VCaP (cell line): Measurements from ENCODE around the gene HPS3.
"Not testable (repeated sequence)": the region's sequence is repeated elsewhere in the genome, so short reads cannot be mapped to it uniquely, and the experiment has no call there.

Source experiments
- H3K27ac ChIP-seq: fragments of 450-650 bp; 2 replicates; pipeline ENCODE4 v1.5.1; 2017
- CTCF ChIP-seq: fragments of 450-650 bp; conservative IDR thresholded peaks from 2 replicates; pipeline ENCODE4 v1.5.1; 2017; ENCODE audit warnings: mild to moderate bottlenecking, moderate library complexity

The HPS3 gene

GRCh38 chr3:149207475-149207874 is 78.0 kb downstream of the HPS3 start:
- no peak overlapping the region for H3K27ac ChIP-seq
- no peak for TF ChIP-seq CTCF

GRCh38 chr3:149209431-149209830 is 80.0 kb downstream of the HPS3 start:
- no peak overlapping the region for H3K27ac ChIP-seq
- TF ChIP-seq CTCF: no peak

GRCh38 chr3:149212386-149212785 is 82.9 kb downstream of the HPS3 start:
- H3K27ac ChIP-seq: 0 out of 2 replicates have a peak overlapping the region, but pooled peaks have one; percentile 3
- TF ChIP-seq CTCF: no peak

- no peak for TF ChIP-seq CTCF
- H3K27ac ChIP-seq: no peak overlapping the region
Observed at GRCh38 chr3:149214702-149215101, 85.3 kb downstream of the HPS3 start.

- no peak for TF ChIP-seq CTCF
- no peak overlapping the region for H3K27ac ChIP-seq
Observed at GRCh38 chr3:149215515-149215914, 86.1 kb downstream of the HPS3 start.

- H3K27ac ChIP-seq: no peak overlapping the region
- TF ChIP-seq CTCF: no peak
Observed at GRCh38 chr3:149216193-149216869, 86.9 kb downstream of the HPS3 start.

GRCh38 chr3:149217347-149217746 is 87.9 kb downstream of the HPS3 start:
- TF ChIP-seq CTCF: no peak
- H3K27ac ChIP-seq: no peak overlapping the region

- H3K27ac ChIP-seq: not testable (repeated sequence)
Observed at GRCh38 chr3:149219380-149220121, 90.1 kb downstream of the HPS3 start.
